A673 (cell line): ENCODE measurements around the gene SUMF2. TPM values are rescaled to one million over a fixed set of nuclear protein-coding genes. Genes with fewer than 3 reads are reported as not detected.
"Not testable (repeated sequence)": the region's sequence is repeated elsewhere in the genome, so short reads cannot be mapped to it uniquely, and the experiment has no call there.

Experiments
- BruUV-seq: library from RNA; stranded (reverse); fragments of 400-500 nt; replicated peaks from 2 replicates; lab custom pipeline; 2021; lab: Mats Ljungman, UMichigan
- CTCF ChIA-PET: fragments of 300-600 bp; sonication (Branson Sonifier 250); formaldehyde crosslinking; loops from one replicate; lab custom pipeline; 2022; ENCODE audit warnings: antibody characterized with exemption; lab: Charles Lee
- POLR2A ChIA-PET: fragments of 300-600 bp; sonication (Branson Sonifier 250); formaldehyde crosslinking; loops from one replicate; lab custom pipeline; 2022; ENCODE audit warnings: antibody characterized with exemption; ENCODE audit not compliant: low non-redundant PET; lab: Charles Lee
- DNase-seq: peaks from one replicate; pipeline ENCODE4 v3.0.0-alpha.2; 2015; ENCODE audit warnings: low spot score
- H3K27ac ChIP-seq: fragments of 200-600 bp; sonication (generic); 2 replicates; pipeline ENCODE4 v1.5.1; 2016; ENCODE audit warnings: mixed run types, low read depth, mild to moderate bottlenecking, mixed read lengths, antibody characterized with exemption, low read length; ENCODE audit not compliant: poor library complexity, severe bottlenecking
- H3K27me3 ChIP-seq: fragments of 200-600 bp; sonication (generic); replicated peaks from 2 replicates; pipeline ENCODE4 v1.6.1; 2017; ENCODE audit warnings: mixed run types, low read depth, mild to moderate bottlenecking, mixed read lengths, antibody characterized with exemption, low read length; ENCODE audit not compliant: insufficient read depth, poor library complexity
- H3K36me3 ChIP-seq: fragments of 200-600 bp; sonication (generic); 2 replicates; pipeline ENCODE4 v1.6.1; 2016; ENCODE audit warnings: mixed run types, mild to moderate bottlenecking, mixed read lengths, antibody characterized with exemption, low read length; ENCODE audit not compliant: insufficient read depth, poor library complexity, severe bottlenecking
- H3K4me1 ChIP-seq: fragments of 200-600 bp; sonication (generic); 2 replicates; pipeline ENCODE4 v1.6.1; 2017; ENCODE audit warnings: mixed run types, mild to moderate bottlenecking, mixed read lengths, antibody characterized with exemption, low read length; ENCODE audit not compliant: insufficient read depth, poor library complexity, severe bottlenecking
- H3K4me3 ChIP-seq: fragments of 200-600 bp; sonication (generic); 2 replicates; pipeline ENCODE4 v1.5.1; 2016; ENCODE audit warnings: low read depth, mixed run types, mild to moderate bottlenecking, mixed read lengths, low read length; ENCODE audit not compliant: poor library complexity, severe bottlenecking
- H3K9me3 ChIP-seq: fragments of 200-600 bp; sonication (generic); 2 replicates; pipeline ENCODE4 v1.6.1; 2016; ENCODE audit warnings: mixed run types, low read depth, mild to moderate bottlenecking, mixed read lengths, antibody characterized with exemption, low read length; ENCODE audit not compliant: poor library complexity, severe bottlenecking
- EZH2 ChIP-seq: fragments of 200-600 bp; sonication (generic); IDR thresholded peaks from 2 replicates; pipeline ENCODE4 v1.6.1; 2017; ENCODE audit warnings: borderline replicate concordance, low read depth, mild to moderate bottlenecking, mixed read lengths, antibody characterized with exemption, low read length; ENCODE audit not compliant: poor library complexity, severe bottlenecking
- intact Hi-C: fragments of 100-400 bp; cut with micrococcal nuclease; formaldehyde crosslinking; loops from one replicate; pipeline ENCODE4 v1.10.0; 2022; ENCODE audit not compliant: unreplicated experiment
- total RNA-seq: library from RNA; stranded (reverse); gene quantifications from 2 replicates; pipeline ENCODE4 v1.2.3, GENCODE V29; 2021
- TF ChIP-seq, protein P1 (sequence below): fragments of 300-800, 200-600 bp; sonication (generic); conservative IDR thresholded peaks from 2 replicates; pipeline ENCODE4 v1.5.1; 2017; ENCODE audit warnings: low read depth, mild to moderate bottlenecking, antibody characterized with exemption, low read length, moderate library complexity, mixed read lengths

The SUMF2 gene
- total RNA-seq, 1 experiment from 2014 or later, result 157 TPM

DNA sequence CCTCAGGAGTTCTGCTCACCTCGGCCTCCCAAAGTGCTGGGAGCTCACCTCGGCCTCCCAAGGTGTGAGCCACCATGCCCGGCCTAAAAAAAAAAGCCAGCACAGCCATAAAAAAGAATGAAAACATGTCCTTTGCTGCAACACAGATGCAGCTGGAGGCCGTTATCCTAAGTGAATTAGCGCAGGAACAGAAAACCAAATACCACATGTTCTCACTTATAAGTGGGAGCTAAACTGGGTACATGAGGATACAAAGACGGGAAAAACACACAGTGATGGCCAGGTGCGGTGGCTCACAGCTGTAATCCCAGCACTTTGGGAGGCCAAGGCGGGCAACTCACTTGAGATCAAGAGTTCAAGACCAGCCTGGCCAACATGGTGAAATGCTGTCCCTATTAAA is 33.7 kb upstream of the SUMF2 start:
- no peak for DNase-seq
- Histone ChIP-seq H3K27me3 (no peaks in the 10 kb centered on the region), H3K36me3 (peaks cover 46% of the 10 kb centered on the region), H3K9me3 (no peaks in the 10 kb centered on the region), H3K4me3 (no peak overlapping the region), H3K4me1 (no peaks in the 10 kb centered on the region), H3K27ac (no peak overlapping the region)
- BruUV-seq, result no TSS peak
- intact Hi-C loops, result no loop called here
- CTCF ChIA-PET, result no interaction called here
- POLR2A ChIA-PET, result no interaction called here
- TF ChIP-seq EZH2, result no peak
- TF ChIP-seq, protein P1, sequence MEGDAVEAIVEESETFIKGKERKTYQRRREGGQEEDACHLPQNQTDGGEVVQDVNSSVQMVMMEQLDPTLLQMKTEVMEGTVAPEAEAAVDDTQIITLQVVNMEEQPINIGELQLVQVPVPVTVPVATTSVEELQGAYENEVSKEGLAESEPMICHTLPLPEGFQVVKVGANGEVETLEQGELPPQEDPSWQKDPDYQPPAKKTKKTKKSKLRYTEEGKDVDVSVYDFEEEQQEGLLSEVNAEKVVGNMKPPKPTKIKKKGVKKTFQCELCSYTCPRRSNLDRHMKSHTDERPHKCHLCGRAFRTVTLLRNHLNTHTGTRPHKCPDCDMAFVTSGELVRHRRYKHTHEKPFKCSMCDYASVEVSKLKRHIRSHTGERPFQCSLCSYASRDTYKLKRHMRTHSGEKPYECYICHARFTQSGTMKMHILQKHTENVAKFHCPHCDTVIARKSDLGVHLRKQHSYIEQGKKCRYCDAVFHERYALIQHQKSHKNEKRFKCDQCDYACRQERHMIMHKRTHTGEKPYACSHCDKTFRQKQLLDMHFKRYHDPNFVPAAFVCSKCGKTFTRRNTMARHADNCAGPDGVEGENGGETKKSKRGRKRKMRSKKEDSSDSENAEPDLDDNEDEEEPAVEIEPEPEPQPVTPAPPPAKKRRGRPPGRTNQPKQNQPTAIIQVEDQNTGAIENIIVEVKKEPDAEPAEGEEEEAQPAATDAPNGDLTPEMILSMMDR, result no peak

DNA sequence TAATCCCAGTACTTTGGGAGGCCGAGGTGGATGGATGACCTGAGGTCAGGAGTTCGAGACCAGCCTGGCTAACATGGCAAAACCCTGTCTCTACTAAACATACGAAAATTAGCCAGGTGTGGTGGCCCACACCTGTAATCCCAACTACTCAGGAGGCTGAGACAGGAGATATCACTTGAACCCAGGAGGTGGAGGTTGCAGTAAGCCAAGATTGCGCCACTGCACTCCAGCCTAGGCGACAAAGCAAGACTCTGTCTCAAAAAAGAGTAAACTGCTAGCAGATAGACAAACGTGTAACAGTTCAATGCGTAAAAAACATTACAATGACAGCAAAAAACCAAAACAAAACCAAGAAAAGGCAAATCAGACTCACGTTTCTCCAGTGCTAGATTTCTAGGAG is 32.5 kb upstream of the SUMF2 start:
- CTCF ChIA-PET, result not testable (repeated sequence)

GRCh38 chr7:56032578-56032977 is 31.5 kb upstream of the SUMF2 start:
- DNase-seq, H3K27ac ChIP-seq, H3K9me3 ChIP-seq, intact Hi-C loops, CTCF ChIA-PET, H3K4me1 ChIP-seq, BruUV-seq, H3K27me3 ChIP-seq: not testable (repeated sequence)
- POLR2A ChIA-PET, result interaction anchor here (0.6 kb wide), 1 partner anchor 32 kb away, joined by 5 read pairs; no protein-coding TSS in a partner anchor
- peak overlapping the region; percentile 60 for H3K4me3 ChIP-seq
- H3K36me3 ChIP-seq, result peaks cover 29% of the 10 kb centered on the region

More for the DNA sequence above, 32.5 kb upstream of the SUMF2 start:
- H3K9me3 ChIP-seq, H3K4me1 ChIP-seq, DNase-seq, H3K27me3 ChIP-seq, intact Hi-C loops, BruUV-seq, POLR2A ChIA-PET: not testable (repeated sequence)
- peak overlapping the region; percentile 19 for H3K27ac ChIP-seq
- peaks cover 36% of the 10 kb centered on the region for H3K36me3 ChIP-seq
- H3K4me3 ChIP-seq, result peak overlapping the region; percentile 21

DNA sequence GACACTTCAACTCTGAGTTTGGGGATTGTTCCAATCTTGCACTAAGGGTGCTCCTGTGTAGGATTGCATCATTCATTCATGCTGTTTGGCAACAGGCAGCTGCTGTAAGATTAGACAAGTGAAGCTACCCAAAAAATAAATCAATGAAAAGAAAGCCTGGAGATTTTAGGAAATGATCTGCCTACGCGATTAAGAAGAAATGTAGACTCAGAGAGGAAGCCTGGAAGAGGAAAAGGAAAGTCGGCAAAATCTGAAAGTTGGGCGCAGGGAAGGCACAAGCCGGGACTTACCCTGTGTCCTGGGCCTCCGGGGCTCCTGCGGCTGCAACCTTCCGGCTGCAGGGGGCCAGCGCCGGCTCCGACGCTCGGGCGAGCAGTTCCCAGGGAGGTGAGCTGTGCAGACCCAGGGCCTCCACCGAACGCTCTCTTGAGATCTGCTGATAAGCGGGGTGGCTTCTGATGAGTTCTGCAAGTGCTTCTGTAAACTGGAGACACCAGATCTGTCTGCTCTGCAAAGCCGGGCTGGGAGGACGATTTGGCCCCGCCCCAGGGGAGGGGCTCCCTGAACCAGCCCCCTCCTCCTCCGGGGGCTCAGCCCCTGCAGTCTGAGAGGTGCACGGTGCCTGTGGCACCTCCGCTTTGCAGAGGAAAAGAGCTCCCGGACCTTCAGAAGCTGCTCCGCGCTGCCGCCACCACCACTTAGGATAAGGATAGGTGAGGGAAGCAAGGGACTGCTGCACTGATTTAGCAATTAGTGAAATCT is 30.2 kb upstream of the SUMF2 start:
- H3K36me3 ChIP-seq, result peaks cover 19% of the 10 kb centered on the region
- BruUV-seq, result TSS peak; percentile 49
- ChIA-PET CTCF (no interaction called here), POLR2A (interaction anchor here (0.6 to 0.8 kb wide), 2 partner anchors 15 to 17 kb away, joined by 4 to 5 read pairs; partner anchors contain the start of genes CCT6A and PSPH)
- peak overlapping the region; percentile 85 for H3K27ac ChIP-seq
- peak; percentile 92 for DNase-seq
- peak overlapping the region; percentile 60 for H3K4me3 ChIP-seq
- H3K4me1 ChIP-seq, result no peaks in the 10 kb centered on the region
- intact Hi-C loops, result no loop called here
- H3K27me3 ChIP-seq, result no peaks in the 10 kb centered on the region
- H3K9me3 ChIP-seq, result no peaks in the 10 kb centered on the region
- TF ChIP-seq, protein P1, result peak; percentile 35; the same call in 1 of the 2 replicates
- no peak for TF ChIP-seq EZH2
